ENCODE data around the gene C5. TPM values are rescaled to one million over a fixed set of nuclear protein-coding genes. Genes with fewer than 3 reads are reported as not detected.

Gene C5
- total RNA-seq, 2 experiments from 2014 or later, result 0.89 to 1.3 TPM

DNA sequence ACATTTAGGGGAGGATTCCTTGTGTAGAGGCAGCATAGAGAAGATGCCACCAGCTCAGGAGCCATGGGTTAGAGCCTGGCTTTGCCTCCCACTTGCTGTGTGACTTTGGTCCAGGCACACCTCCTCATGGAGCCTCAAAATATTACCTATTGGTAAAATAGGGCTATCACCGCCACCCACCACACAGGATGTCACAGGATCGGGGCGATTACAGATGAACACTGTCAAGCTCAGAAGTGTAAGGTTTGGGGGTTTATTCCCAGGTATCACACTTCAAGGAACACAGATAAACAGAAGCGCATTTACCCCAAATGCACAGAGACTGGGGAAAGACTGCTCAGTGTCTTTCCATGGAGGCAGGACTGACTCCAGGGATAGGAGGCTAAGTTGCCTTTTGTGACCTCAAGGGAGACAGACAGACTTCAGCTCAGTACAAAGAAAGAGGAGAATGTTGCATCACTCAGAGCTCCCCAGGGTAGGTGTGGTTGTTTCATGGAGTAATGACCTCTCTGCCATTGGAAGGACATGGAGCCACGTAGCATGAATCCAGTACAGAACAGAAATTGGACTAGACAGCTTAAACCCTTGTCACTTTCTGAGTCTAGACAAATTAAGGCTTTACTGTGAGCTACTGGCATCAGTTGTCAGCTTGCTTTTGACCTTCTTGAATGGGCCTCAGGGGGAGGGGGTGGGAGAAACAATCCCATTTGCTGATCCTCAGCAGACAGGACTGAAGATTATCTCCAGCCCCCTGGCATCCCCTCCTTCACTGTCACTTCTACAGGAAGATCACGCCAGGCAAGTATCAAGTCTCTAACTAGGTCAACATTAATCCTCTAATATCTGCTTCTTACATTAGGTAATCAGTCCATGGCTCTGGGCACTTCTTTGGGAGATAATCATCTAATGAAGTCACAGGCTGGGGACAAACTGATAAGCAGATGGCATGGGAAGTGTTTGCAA is 130.0 kb downstream of the C5 start:
- ChIA-PET CTCF (interaction anchor here (0.8 to 1.4 kb wide), 3 partner anchors 16 to 52 kb away, joined by 3 to 7 read pairs (median 3); no protein-coding TSS in a partner anchor), POLR2A (interaction anchor here (0.6 to 21.8 kb wide), 7 partner anchors 10 to 127 kb away, joined by 3 to 1343 read pairs (median 3); partner anchors contain the start of genes FBXW2 and PHF19)
- no peak for ATAC-seq (ENCODE audit: poor library complexity)
- Mint-ChIP-seq H3K36me3 (ENCODE audit: low read depth) (peaks cover 91% of the 10 kb centered on the region), H3K27ac (peak overlapping the region; percentile 100), H3K4me3 (peak overlapping the region; percentile 88), H3K9me3 (no peaks in the 10 kb centered on the region), H3K4me1 (ENCODE audit: low read depth) (peaks cover 96% of the 10 kb centered on the region), H3K27me3 (no peaks in the 10 kb centered on the region)
- intact Hi-C loops (cut with DNase I, micrococcal nuclease), result no loop called here
- H3K27me3 ChIP-seq (ENCODE audit: control insufficient read depth in 1 of 2, insufficient read depth in 2 of 2, low read length in 2 of 2), result no peaks in the 10 kb centered on the region
- H3K9me3 ChIP-seq (ENCODE audit: control insufficient read depth in 1 of 2, insufficient read depth in 1 of 2, low read length in 2 of 2), result peaks cover 0 to 3% of the 10 kb centered on the region in 2 experiments
- TF ChIP-seq, protein P1, sequence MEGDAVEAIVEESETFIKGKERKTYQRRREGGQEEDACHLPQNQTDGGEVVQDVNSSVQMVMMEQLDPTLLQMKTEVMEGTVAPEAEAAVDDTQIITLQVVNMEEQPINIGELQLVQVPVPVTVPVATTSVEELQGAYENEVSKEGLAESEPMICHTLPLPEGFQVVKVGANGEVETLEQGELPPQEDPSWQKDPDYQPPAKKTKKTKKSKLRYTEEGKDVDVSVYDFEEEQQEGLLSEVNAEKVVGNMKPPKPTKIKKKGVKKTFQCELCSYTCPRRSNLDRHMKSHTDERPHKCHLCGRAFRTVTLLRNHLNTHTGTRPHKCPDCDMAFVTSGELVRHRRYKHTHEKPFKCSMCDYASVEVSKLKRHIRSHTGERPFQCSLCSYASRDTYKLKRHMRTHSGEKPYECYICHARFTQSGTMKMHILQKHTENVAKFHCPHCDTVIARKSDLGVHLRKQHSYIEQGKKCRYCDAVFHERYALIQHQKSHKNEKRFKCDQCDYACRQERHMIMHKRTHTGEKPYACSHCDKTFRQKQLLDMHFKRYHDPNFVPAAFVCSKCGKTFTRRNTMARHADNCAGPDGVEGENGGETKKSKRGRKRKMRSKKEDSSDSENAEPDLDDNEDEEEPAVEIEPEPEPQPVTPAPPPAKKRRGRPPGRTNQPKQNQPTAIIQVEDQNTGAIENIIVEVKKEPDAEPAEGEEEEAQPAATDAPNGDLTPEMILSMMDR (IDR thresholded peaks at IDR 0.05), result no peak
- peaks cover 98% of the 10 kb centered on the region for H3K4me1 ChIP-seq (ENCODE audit: insufficient read depth, low read length)
- peak in 2 of 14 experiments; percentile 47 to 80 for DNase-seq
- H3K27ac ChIP-seq (ENCODE audit: low read depth in 1 of 2, low read length in 2 of 2), result peak overlapping the region; percentile 62 to 64
- H3K4me3 ChIP-seq (ENCODE audit: low read length), result peak overlapping the region; percentile 90
- H3K36me3 ChIP-seq (ENCODE audit: insufficient read depth, low read length), result peaks cover 80% of the 10 kb centered on the region

DNA sequence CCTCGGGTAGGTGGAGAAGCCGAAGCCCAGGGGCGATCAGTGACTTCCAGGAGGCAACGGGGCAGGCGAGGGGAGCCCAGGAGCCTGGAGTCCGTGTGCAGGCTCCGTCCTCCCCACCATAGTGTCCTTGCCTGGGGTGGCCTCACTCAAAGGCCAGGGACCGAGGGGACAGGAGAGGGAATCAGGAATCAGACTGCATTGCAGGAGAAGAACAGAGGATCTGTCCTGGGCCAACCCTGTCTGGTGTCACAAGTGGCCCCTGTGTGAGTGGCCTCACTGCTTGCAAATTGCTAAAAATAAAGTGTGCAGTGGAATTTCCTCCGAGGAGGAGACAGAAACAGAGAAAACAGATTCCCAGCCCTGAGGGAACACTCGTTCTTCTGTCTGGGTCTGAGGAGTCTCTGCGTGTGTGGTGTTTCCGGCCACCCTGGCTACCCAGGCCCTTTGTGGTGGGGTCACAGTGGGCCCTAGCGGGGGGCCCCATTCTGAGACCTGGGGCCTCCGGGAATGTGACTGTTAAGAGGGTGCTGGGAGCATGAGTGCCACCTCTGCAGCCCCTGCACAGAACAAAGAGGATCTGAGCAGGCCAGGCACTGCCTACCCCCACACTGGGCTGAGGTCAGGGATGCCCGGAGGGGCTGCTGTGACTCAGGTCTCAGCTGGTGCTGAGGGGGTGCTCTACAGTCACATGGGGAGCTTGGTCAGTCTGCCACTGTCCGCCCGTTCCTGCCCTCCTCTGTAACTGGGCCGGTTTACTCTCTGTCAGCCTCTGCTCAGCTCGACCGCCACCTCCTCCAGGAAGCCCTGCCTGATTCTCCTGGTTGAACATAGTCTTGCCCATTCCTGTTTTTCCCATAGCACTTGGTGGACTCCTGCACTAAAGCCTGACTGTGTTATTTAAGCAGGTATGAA is 130.9 kb downstream of the C5 start:
- ATAC-seq (ENCODE audit: poor library complexity), result no peak
- Histone ChIP-seq H3K27me3 (ENCODE audit: control insufficient read depth in 1 of 2, insufficient read depth in 2 of 2, low read length in 2 of 2) (no peaks in the 10 kb centered on the region), H3K4me1 (ENCODE audit: insufficient read depth, low read length) (peaks cover 98% of the 10 kb centered on the region), H3K9me3 (ENCODE audit: control insufficient read depth in 1 of 2, insufficient read depth in 1 of 2, low read length in 2 of 2) (peaks cover 0 to 3% of the 10 kb centered on the region in 2 experiments), H3K36me3 (ENCODE audit: insufficient read depth, low read length) (peaks cover 86% of the 10 kb centered on the region), H3K4me3 (ENCODE audit: low read length) (peak overlapping the region; percentile 90), H3K27ac (ENCODE audit: low read depth in 1 of 2, low read length in 2 of 2) (peak overlapping the region; percentile 62 to 64)
- TF ChIP-seq, protein P1 (IDR thresholded peaks at IDR 0.05), result no peak
- Mint-ChIP-seq H3K9me3 (no peaks in the 10 kb centered on the region), H3K27ac (peak overlapping the region; percentile 100), H3K27me3 (no peaks in the 10 kb centered on the region), H3K4me3 (peak overlapping the region; percentile 88), H3K4me1 (ENCODE audit: low read depth) (peaks cover 95% of the 10 kb centered on the region), H3K36me3 (ENCODE audit: low read depth) (peaks cover 98% of the 10 kb centered on the region)
- ChIA-PET POLR2A (interaction anchor here (0.6 to 21.8 kb wide), 3 partner anchors 11 to 19 kb away, joined by 3 to 1343 read pairs (median 45); no protein-coding TSS in a partner anchor), CTCF (interaction anchor here (0.8 to 1.4 kb wide), 3 partner anchors 16 to 51 kb away, joined by 3 to 7 read pairs (median 3); no protein-coding TSS in a partner anchor)
- DNase-seq, result peak in 1 of 14 experiments; percentile 23
- intact Hi-C loops (cut with DNase I, micrococcal nuclease), result no loop called here
